SW 1271 (cell line): ENCODE results near the gene C11orf16.
"Not testable (repeated sequence)": the region's sequence is repeated elsewhere in the genome, so short reads cannot be mapped to it uniquely, and the experiment has no call there.

Experiments
- DNase-seq, 2 experiments: peaks; one replicate each; lab custom pipeline; 2025; lab: John Stamatoyannopoulos, UW

The C11orf16 gene

GRCh38 chr11:8932564-8933180 is at the start of gene C11orf16:
Gene C11orf16, minus strand, starts transcription at chr11:8932947. Its CDS starts 639 bp downstream, at chr11:8932308.
- no peak for DNase-seq

GRCh38 chr11:8980485-8980884 is 47.7 kb upstream of the C11orf16 start:
- no peak for DNase-seq

GRCh38 chr11:8979365-8979764 is 46.6 kb upstream of the C11orf16 start:
- DNase-seq, result not testable (repeated sequence)

- no peak for DNase-seq
These were observed 40.4 kb upstream of the C11orf16 start for GRCh38 chr11:8973121-8973520.

GRCh38 chr11:8971924-8972316 is 39.2 kb upstream of the C11orf16 start:
- no peak for DNase-seq

- no peak for DNase-seq
These were observed 38.6 kb upstream of the C11orf16 start for GRCh38 chr11:8971196-8971923.

- no peak for DNase-seq
These were observed 34.4 kb upstream of the C11orf16 start for GRCh38 chr11:8967184-8967583.

GRCh38 chr11:8964324-8965320 is 31.9 kb upstream of the C11orf16 start, which contains the start of gene TMEM9B:
Gene TMEM9B, minus strand, starts transcription at chr11:8964442. Its CDS starts 129 bp downstream, at chr11:8964313.
- DNase-seq, result peak; percentile 80 to 89

GRCh38 chr11:8963569-8964323 is 31.0 kb upstream of the C11orf16 start:
- peak; percentile 42 to 78 for DNase-seq

- DNase-seq, result no peak
These were observed 30.1 kb upstream of the C11orf16 start for GRCh38 chr11:8962841-8963240.

GRCh38 chr11:8961401-8961800 is 28.7 kb upstream of the C11orf16 start:
- DNase-seq, result no peak

- peak; percentile 33 to 81 for DNase-seq
These were observed 26.9 kb upstream of the C11orf16 start for GRCh38 chr11:8959546-8960166.

GRCh38 chr11:8956860-8957259 is 24.1 kb upstream of the C11orf16 start:
- no peak for DNase-seq

- DNase-seq, result no peak
These were observed 16.1 kb upstream of the C11orf16 start for GRCh38 chr11:8948886-8949285.

GRCh38 chr11:8947230-8947943 is 14.6 kb upstream of the C11orf16 start:
- DNase-seq, result no peak

GRCh38 chr11:8942518-8943066 is 9.8 kb upstream of the C11orf16 start, which contains the start of gene ASCL3:
Gene ASCL3, minus strand, starts transcription at chr11:8943016. Its CDS starts 4,855 bp downstream, at chr11:8938161.
- DNase-seq, result no peak

- no peak for DNase-seq
These were observed 8.8 kb upstream of the C11orf16 start for GRCh38 chr11:8941341-8942103.

GRCh38 chr11:8937659-8938058 is 4.9 kb upstream of the C11orf16 start:
- DNase-seq, result no peak

GRCh38 chr11:8937159-8937558 is 4.4 kb upstream of the C11orf16 start:
- no peak for DNase-seq
